ENCODE results near the gene SRSF8. TPM values are rescaled to one million over a fixed set of nuclear protein-coding genes. Genes with fewer than 3 reads are reported as not detected.

The SRSF8 gene
- total RNA-seq, 2 experiments from 2014 or later: 23.7 to 26.5 TPM

DNA sequence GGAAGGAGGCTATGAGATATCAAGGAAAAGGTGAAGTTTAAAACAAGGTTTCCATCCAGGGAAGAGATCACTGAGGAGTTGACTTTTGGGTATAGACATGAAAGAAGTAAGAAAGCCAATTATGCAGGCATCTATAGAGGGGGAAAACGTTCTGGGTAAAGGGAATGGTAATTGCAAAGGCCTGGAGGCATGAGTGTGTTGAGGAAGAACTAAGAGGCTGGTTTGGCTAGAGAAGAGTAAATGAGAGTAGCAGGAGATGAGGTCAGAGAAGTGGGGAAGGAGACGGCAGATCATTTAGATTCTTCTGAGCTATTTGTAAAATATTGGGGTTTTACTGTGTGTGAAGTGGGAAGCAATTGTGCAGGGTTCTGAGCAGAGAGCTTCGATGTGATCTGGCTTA lies 30.5 kb downstream of the SRSF8 start:
- ChIA-PET POLR2A (interaction anchor here (0.6 to 0.7 kb wide), 2 partner anchors 12 to 156 kb away, joined by 3 to 5 read pairs; no protein-coding TSS in a partner anchor), CTCF (interaction anchor here (0.6 to 0.9 kb wide), 4 partner anchors 9 to 48 kb away, joined by 3 to 5 read pairs (median 3); no protein-coding TSS in a partner anchor)
- H3K9me3 Mint-ChIP-seq (ENCODE audit: low read depth): no peaks in the 10 kb centered on the region
- H3K36me3 Mint-ChIP-seq (ENCODE audit: low read depth): peaks cover 4% of the 10 kb centered on the region
- no peak overlapping the region for H3K27ac Mint-ChIP-seq
- H3K27me3 Mint-ChIP-seq: no peaks in the 10 kb centered on the region
- ATAC-seq: no peak
- H3K4me3 Mint-ChIP-seq: no peak overlapping the region
- intact Hi-C loops (cut with DNase I, micrococcal nuclease): no loop called here
- DNase-seq: no peak
- peaks cover 46% of the 10 kb centered on the region for H3K4me1 Mint-ChIP-seq

DNA sequence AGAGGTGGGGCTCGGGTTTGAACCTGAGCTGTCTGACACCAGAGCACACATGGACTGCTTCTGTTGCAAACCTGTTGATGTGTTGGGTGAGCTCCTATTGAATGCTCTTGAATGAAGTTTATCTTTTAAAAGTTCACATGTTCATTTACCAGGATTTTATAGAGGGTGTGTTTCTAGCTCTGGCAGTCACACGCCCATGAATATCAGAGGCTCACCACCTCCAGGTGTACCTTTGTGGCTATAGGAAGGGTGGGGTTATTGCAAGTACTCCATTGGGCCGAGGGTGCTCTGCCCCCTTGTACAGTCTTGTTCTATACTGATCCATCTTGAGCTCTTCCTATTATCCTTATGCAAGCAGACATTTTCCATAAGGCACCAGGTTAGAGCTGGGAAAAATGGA lies 32.1 kb downstream of the SRSF8 start:
- H3K4me3 Mint-ChIP-seq: no peak overlapping the region
- DNase-seq (no peak), ATAC-seq (no peak)
- intact Hi-C loops (cut with DNase I, micrococcal nuclease): no loop called here
- no peaks in the 10 kb centered on the region for H3K27me3 Mint-ChIP-seq
- no peaks in the 10 kb centered on the region for H3K9me3 Mint-ChIP-seq (ENCODE audit: low read depth)
- ChIA-PET CTCF (interaction anchor here (0.6 to 1.0 kb wide), 5 partner anchors 8 to 392 kb away, joined by 3 read pairs; partner anchors contain the start of gene SRSF8), POLR2A (no interaction called here)
- H3K27ac Mint-ChIP-seq: no peak overlapping the region
- H3K4me1 Mint-ChIP-seq: peaks cover 33% of the 10 kb centered on the region
- no peaks in the 10 kb centered on the region for H3K36me3 Mint-ChIP-seq (ENCODE audit: low read depth)

DNA sequence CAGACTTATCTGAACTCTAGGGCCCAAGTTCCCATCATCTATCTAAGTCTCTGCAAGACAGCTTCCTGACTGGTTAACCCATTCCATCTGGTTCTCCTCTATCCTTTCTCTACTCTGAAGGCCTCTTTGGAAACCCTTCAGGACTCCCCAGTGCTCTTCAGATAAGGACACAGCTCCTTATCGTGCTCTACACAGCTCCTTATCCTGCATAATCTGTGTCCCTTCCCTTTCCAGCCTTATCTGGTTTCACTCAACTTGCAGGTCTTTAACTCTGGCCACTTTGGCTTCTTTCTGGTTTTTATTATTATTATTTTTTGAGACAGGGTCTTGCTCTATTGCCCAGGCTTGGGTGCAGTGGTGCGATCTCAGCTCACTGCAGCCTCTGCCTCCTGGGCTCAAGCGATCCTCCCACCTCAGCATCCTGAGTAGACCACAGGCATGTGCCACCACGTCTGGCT lies 33.5 kb downstream of the SRSF8 start:
- H3K27me3 Mint-ChIP-seq: no peaks in the 10 kb centered on the region
- no peak overlapping the region for H3K27ac Mint-ChIP-seq
- no peak for DNase-seq
- ChIA-PET POLR2A (no interaction called here), CTCF (no interaction called here)
- H3K4me3 Mint-ChIP-seq: no peak overlapping the region
- intact Hi-C loops (cut with DNase I, micrococcal nuclease): no loop called here
- H3K4me1 Mint-ChIP-seq: peaks cover 22% of the 10 kb centered on the region
- no peaks in the 10 kb centered on the region for H3K36me3 Mint-ChIP-seq (ENCODE audit: low read depth)
- H3K9me3 Mint-ChIP-seq (ENCODE audit: low read depth): no peaks in the 10 kb centered on the region
- ATAC-seq: no peak

DNA sequence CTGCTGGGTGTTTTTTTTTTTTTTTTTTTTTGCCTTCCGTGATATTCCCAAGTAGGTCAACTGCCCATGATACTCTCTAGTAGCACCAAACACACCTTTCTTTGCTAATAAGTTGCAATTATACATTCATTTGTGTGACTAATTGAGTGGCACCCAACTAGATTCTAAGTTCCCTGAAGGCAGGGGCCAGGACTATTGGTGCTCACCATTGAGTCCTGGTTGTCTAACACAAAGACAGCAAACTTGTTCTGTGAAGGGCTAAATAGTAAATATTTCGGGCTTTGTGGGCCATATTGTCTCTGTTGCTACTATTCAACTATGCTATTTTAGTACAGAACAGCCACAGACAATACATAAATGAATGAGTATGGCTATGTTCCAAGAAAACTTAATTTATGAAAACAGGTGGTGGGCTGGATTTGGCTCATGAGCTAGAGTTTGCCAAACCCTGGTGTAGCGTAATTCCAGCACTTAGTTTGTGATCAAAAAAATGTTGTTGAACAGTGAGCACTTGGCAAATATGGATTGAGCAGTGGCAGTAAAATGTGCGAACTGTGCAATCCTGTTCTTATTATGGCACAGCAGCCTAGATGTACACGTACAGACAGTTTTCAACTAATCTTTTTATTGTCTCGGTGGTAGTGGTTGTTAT lies 34.3 kb downstream of the SRSF8 start:
- no peaks in the 10 kb centered on the region for H3K27me3 Mint-ChIP-seq
- H3K36me3 Mint-ChIP-seq (ENCODE audit: low read depth): no peaks in the 10 kb centered on the region
- H3K9me3 Mint-ChIP-seq (ENCODE audit: low read depth): no peaks in the 10 kb centered on the region
- ATAC-seq (no peak), DNase-seq (no peak)
- H3K27ac Mint-ChIP-seq: no peak overlapping the region
- POLR2A ChIA-PET: no interaction called here
- peaks cover 14% of the 10 kb centered on the region for H3K4me1 Mint-ChIP-seq
- intact Hi-C loops (cut with DNase I, micrococcal nuclease): no loop called here
- CTCF ChIA-PET: no interaction called here
- no peak overlapping the region for H3K4me3 Mint-ChIP-seq

DNA sequence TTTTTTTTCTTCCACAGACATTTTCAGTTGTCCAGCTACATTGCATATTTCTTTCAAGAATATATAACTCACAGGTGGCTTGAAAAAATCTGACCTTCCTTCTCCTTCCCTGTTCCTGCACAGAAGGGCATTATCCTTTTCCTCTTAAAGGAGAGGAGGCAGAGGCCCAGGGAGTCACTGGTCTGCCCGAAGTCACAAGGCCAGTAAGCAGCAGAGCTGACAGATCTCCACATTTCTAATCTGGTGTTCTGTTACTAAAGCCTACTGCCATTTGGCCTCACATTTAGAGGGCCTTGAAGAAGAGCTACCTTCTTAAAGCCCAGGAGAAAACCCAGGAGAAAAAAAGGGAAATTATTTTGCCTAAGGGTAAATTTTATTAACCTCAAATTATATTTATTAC lies 35.2 kb downstream of the SRSF8 start:
- DNase-seq (no peak), ATAC-seq (no peak)
- Mint-ChIP-seq H3K9me3 (ENCODE audit: low read depth) (no peaks in the 10 kb centered on the region), H3K36me3 (ENCODE audit: low read depth) (no peaks in the 10 kb centered on the region), H3K27me3 (no peaks in the 10 kb centered on the region), H3K27ac (no peak overlapping the region), H3K4me1 (peaks cover 10% of the 10 kb centered on the region), H3K4me3 (no peak overlapping the region)
- intact Hi-C loops (cut with DNase I, micrococcal nuclease): no loop called here
- ChIA-PET POLR2A (no interaction called here), CTCF (interaction anchor here (0.6 to 1.4 kb wide), 5 partner anchors 10 to 41 kb away, joined by 3 to 8 read pairs (median 4); partner anchors contain the start of gene SRSF8)

DNA sequence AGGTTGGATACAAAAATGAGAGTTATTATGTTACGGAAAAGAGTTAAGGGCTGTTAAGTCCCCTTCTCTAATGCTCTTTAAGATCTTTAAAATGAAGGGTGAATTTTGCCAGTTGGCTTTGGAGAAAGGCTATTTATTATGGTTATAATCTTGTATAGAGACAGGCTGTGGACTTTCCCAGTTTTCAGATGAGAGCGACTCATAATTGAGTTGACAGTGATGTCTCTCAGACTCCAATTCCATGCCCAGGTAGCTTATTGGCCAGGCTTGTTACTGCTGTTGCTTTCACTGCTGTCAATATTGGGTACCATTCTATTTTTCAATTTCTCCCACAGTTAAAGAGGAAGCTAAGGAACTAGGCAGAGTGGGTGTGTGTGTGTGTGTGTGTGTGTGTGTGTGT lies 36.0 kb downstream of the SRSF8 start:
- no peak overlapping the region for H3K4me3 Mint-ChIP-seq
- no peaks in the 10 kb centered on the region for H3K36me3 Mint-ChIP-seq (ENCODE audit: low read depth)
- no peaks in the 10 kb centered on the region for H3K27me3 Mint-ChIP-seq
- ChIA-PET POLR2A (no interaction called here), CTCF (interaction anchor here (0.6 to 1.4 kb wide), 9 partner anchors 9 to 42 kb away, joined by 3 to 8 read pairs (median 4); partner anchors contain the start of gene SRSF8)
- no peak for ATAC-seq
- no peak overlapping the region for H3K27ac Mint-ChIP-seq
- intact Hi-C loops (cut with DNase I, micrococcal nuclease): no loop called here
- H3K4me1 Mint-ChIP-seq: peaks cover 5% of the 10 kb centered on the region
- no peak for DNase-seq
- H3K9me3 Mint-ChIP-seq (ENCODE audit: low read depth): no peaks in the 10 kb centered on the region

DNA sequence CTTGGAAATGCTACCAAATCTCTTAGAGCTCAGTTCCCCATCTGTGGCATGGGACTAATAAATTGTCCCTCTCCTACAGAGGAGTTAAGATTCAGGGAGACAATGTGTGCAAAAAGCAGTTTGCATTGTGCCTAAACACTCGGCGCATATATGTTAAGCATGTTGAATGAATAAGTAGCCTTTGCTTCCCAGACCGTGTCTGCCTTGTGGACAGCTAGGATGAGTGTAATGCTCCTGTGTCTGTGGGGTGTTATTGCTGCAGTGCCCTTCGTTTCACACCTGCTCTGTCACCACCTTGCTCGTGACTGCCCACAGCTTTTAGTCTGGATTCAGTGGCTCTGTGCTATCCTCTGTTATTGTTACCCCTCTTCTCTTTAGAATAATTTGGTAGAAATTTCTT lies 37.0 kb downstream of the SRSF8 start:
- Mint-ChIP-seq H3K9me3 (ENCODE audit: low read depth) (no peaks in the 10 kb centered on the region), H3K27ac (no peak overlapping the region), H3K27me3 (no peaks in the 10 kb centered on the region), H3K4me1 (peaks cover 5% of the 10 kb centered on the region), H3K4me3 (no peak overlapping the region), H3K36me3 (ENCODE audit: low read depth) (no peaks in the 10 kb centered on the region)
- ChIA-PET POLR2A (no interaction called here), CTCF (interaction anchor here (0.6 to 1.7 kb wide), 5 partner anchors 10 to 463 kb away, joined by 3 to 6 read pairs (median 4); no protein-coding TSS in a partner anchor)
- DNase-seq: no peak
- no peak for ATAC-seq
- intact Hi-C loops (cut with DNase I, micrococcal nuclease): no loop called here

DNA sequence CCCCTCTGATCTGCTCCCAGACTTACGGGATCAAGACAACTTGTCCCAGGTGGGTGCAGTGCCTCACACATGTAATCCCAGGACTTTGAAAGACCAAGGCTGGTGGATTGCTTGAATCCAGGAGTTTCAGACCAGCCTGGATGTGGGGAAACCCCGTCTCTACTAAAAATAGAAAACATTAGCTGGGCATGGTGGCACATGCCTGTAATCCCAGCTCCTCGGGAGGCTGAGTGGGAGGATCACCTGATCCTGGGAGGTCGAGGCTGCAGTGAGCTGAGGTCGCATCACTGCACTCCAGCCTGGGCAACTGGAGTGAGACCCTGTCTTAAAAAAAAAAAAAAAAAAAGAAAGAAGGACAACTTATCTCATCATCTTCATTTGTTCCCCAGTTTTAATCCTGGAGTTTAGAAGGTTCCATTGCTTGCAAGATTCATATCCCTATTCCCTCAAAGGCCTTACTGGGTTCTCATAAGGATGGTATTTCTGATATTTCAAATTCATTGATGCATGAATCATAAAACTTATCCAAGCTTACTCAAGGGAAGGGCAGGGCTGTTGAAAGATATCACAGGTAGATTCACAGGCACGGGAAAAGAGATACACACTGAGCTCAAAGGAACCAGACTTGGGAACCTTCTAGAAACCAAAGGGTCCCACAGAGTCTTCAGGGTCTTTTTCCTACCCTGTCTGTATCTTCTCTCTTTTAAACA lies 37.6 kb downstream of the SRSF8 start:
- CTCF ChIA-PET: interaction anchor here (0.6 to 1.7 kb wide), 4 partner anchors 11 to 463 kb away, joined by 3 to 6 read pairs (median 4); no protein-coding TSS in a partner anchor
- no peaks in the 10 kb centered on the region for H3K9me3 Mint-ChIP-seq (ENCODE audit: low read depth)
- POLR2A ChIA-PET: no interaction called here
- no peak overlapping the region for H3K4me3 Mint-ChIP-seq
- DNase-seq (no peak), ATAC-seq (no peak)
- H3K27ac Mint-ChIP-seq: no peak overlapping the region
- intact Hi-C loops (cut with DNase I, micrococcal nuclease): no loop called here
- H3K4me1 Mint-ChIP-seq: peaks cover 5% of the 10 kb centered on the region
- no peaks in the 10 kb centered on the region for H3K27me3 Mint-ChIP-seq
- H3K36me3 Mint-ChIP-seq (ENCODE audit: low read depth): no peaks in the 10 kb centered on the region

DNA sequence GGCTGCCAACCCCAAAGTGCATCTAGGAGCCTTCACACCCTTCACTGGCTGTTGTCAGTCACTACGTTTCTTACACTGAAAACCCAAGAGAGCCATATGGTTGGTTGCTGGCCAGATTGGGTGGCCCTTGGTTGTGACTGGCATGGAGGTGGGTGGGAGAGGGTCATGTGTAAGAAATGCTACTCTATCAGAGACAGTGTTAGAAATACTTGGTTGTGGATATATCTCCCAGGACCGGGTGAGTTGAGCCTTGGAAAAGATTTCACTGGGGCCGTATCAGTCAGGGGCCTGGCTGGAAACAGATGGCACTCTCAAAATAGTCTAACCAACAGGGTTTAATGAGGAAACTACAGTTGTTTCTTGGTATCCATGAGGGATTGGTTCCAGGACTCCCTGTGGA lies 38.1 kb downstream of the SRSF8 start:
- ChIA-PET CTCF (interaction anchor here (1.7 kb wide), 1 partner anchor 11 kb away, joined by 5 read pairs; no protein-coding TSS in a partner anchor), POLR2A (no interaction called here)
- intact Hi-C loops (cut with DNase I, micrococcal nuclease): no loop called here
- Mint-ChIP-seq H3K9me3 (ENCODE audit: low read depth) (no peaks in the 10 kb centered on the region), H3K36me3 (ENCODE audit: low read depth) (peaks cover 4% of the 10 kb centered on the region), H3K27me3 (no peaks in the 10 kb centered on the region), H3K4me3 (no peak overlapping the region), H3K27ac (no peak overlapping the region), H3K4me1 (peaks cover 5% of the 10 kb centered on the region)
- DNase-seq (no peak), ATAC-seq (no peak)

DNA sequence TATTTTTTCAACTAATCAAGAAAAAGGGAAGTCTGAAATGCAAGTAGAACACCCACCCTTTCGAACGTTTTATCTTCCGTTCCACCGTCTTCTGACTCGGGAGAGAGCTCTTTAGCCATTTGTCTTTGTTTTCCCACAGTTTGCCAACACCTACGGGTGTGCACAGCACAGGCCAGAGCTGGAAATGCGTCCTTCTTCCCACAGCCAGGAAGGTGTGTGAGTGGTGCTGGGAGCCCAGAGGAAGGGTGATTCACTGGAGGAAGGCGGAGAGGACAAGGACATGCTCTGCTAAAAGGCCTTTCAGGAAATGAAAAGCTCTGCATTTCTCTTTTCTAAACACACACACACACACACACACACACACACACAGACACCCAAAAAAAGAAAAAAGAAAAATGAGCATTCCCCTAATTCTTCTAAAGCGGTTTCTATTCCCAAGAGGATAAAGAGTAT lies 41.5 kb downstream of the SRSF8 start:
- DNase-seq: no peak
- CTCF ChIA-PET: interaction anchor here (0.6 to 1.0 kb wide), 2 partner anchors 15 to 211 kb away, joined by 3 read pairs; no protein-coding TSS in a partner anchor
- intact Hi-C loops (cut with DNase I, micrococcal nuclease): no loop called here
- Mint-ChIP-seq H3K27ac (no peak overlapping the region), H3K4me3 (no peak overlapping the region), H3K4me1 (peaks cover 2% of the 10 kb centered on the region), H3K9me3 (ENCODE audit: low read depth) (no peaks in the 10 kb centered on the region), H3K36me3 (ENCODE audit: low read depth) (peaks cover 10% of the 10 kb centered on the region), H3K27me3 (no peaks in the 10 kb centered on the region)
- ATAC-seq: no peak
- POLR2A ChIA-PET: no interaction called here

DNA sequence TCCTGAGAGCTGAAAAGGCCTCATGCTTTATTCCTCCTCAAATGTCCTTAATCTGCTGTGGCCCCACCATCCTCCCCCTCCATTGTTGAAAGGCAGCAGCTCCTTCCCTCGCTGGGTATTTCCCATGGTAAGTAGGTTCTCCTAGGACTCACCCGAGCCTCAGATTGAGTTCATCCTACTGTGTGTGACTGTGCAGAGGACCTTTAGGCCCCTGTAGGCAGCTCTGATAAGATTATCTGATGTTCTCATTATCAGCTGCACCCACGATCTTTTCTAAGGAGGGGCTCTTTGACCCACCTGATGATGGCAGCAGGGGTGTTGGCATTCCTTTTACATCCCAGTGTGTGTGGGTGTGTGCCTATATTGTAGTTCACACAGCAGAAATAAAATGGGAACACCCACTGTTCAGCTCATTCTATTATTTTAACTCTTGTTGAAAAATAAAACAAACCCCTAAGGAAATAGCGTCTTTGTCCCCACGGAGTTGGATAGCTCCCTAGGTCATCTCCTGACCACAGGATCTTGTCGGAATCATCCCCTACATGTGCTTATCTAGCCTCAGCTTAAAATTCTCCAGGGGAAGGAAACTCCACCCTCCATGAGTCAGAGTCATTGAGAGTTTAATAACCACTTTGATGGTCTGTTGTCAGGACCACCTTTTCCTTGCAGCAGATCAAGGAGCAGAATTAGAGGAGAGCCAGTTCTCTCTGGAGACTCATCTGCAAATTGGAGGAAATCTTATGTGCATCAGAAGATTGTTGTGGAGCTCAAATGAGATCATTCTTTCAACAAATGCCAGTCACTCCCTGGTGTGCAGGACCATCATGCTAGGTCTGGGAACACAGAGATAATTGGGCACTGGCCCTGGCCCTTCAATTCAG lies 42.2 kb downstream of the SRSF8 start:
- peaks cover 2% of the 10 kb centered on the region for H3K4me1 Mint-ChIP-seq
- no peak for ATAC-seq
- H3K4me3 Mint-ChIP-seq: no peak overlapping the region
- intact Hi-C loops (cut with DNase I, micrococcal nuclease): no loop called here
- H3K27me3 Mint-ChIP-seq: no peaks in the 10 kb centered on the region
- ChIA-PET POLR2A (no interaction called here), CTCF (interaction anchor here (0.6 kb wide), 1 partner anchor 211 kb away, joined by 3 read pairs; no protein-coding TSS in a partner anchor)
- no peaks in the 10 kb centered on the region for H3K9me3 Mint-ChIP-seq (ENCODE audit: low read depth)
- no peak for DNase-seq
- no peak overlapping the region for H3K27ac Mint-ChIP-seq
- peaks cover 15% of the 10 kb centered on the region for H3K36me3 Mint-ChIP-seq (ENCODE audit: low read depth)

All from activated CD4-positive, alpha-beta T cell treated with anti-CD3 and anti-CD28 coated beads for 36 hours (primary cell).